Measurements from ENCODE around the gene ERG.

The ERG gene

GRCh38 chr21:38388203-38388602 is 110.1 kb downstream of the ERG start:
- no peak for DNase-seq

- no peak for DNase-seq
Measured at GRCh38 chr21:38386967-38387366, 111.3 kb downstream of the ERG start.

- no peak for DNase-seq
Measured at GRCh38 chr21:38385427-38386175, 112.7 kb downstream of the ERG start.

GRCh38 chr21:38384675-38385426 is 113.4 kb downstream of the ERG start:
- no peak for DNase-seq

- DNase-seq, result no peak
Measured at GRCh38 chr21:38384238-38384560, 114.1 kb downstream of the ERG start.

GRCh38 chr21:38383411-38384237 is 114.7 kb downstream of the ERG start:
- no peak for DNase-seq

GRCh38 chr21:38380481-38381137 is 117.7 kb downstream of the ERG start:
- no peak for DNase-seq

GRCh38 chr21:38379147-38379546 is 119.1 kb downstream of the ERG start:
- DNase-seq, result no peak

- no peak for DNase-seq
Measured at GRCh38 chr21:38377165-38378088, 120.8 kb downstream of the ERG start.

GRCh38 chr21:38376693-38377092 is 121.6 kb downstream of the ERG start:
- DNase-seq, result no peak

GRCh38 chr21:38376235-38376634 is 122.0 kb downstream of the ERG start:
- DNase-seq, result no peak

GRCh38 chr21:38367646-38368045 is 130.6 kb downstream of the ERG start:
- DNase-seq, result no peak

GRCh38 chr21:38365521-38365920 is 132.8 kb downstream of the ERG start:
- no peak for DNase-seq

GRCh38 chr21:38363693-38364092 is 134.6 kb downstream of the ERG start:
- no peak for DNase-seq

- DNase-seq, result no peak
Measured at GRCh38 chr21:38361324-38361723, 137.0 kb downstream of the ERG start.

GRCh38 chr21:38359835-38360234 is 138.4 kb downstream of the ERG start:
- no peak for DNase-seq

- DNase-seq, result no peak
Measured at GRCh38 chr21:38359090-38359489, 139.2 kb downstream of the ERG start.

GRCh38 chr21:38358666-38359065 is 139.6 kb downstream of the ERG start:
- no peak for DNase-seq

GRCh38 chr21:38358098-38358497 is 140.2 kb downstream of the ERG start:
- no peak for DNase-seq

GRCh38 chr21:38356883-38357625 is 141.2 kb downstream of the ERG start:
- DNase-seq, result no peak
